GM20000 (cell line): ENCODE data around the gene DIRAS3.

Source experiments
- DNase-seq: peaks from one replicate; pipeline ENCODE4 v3.0.0; 2012; ENCODE audit warnings: low spot score
- TF ChIP-seq, protein P1 (sequence below): IDR thresholded peaks from 2 replicates; pipeline ENCODE4 v1.5.1; 2012; ENCODE audit warnings: mild to moderate bottlenecking, control low read depth; ENCODE audit errors: extremely low read depth, missing control alignments

DIRAS3 gene

DNA sequence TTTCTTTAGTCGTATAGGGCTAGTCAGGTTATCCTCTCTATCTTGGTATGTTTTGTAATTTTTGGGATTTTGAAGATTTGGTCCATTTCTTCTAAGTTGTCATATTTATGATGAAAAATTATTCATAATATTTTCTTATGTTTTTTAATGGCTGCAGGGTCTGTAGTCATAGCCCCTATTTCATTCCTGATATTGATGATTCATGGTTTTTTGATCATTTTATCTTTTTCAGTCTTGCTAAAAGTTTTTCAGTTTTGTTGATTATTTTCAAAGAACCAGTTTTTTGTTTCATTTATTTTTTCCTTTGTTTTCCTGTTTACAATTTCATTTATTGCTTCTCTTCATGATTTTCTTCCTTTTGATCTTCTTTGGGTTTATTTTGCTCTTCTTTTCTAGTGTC is 50.2 kb downstream of the DIRAS3 start:
- no peak for DNase-seq
- TF ChIP-seq, protein P1, sequence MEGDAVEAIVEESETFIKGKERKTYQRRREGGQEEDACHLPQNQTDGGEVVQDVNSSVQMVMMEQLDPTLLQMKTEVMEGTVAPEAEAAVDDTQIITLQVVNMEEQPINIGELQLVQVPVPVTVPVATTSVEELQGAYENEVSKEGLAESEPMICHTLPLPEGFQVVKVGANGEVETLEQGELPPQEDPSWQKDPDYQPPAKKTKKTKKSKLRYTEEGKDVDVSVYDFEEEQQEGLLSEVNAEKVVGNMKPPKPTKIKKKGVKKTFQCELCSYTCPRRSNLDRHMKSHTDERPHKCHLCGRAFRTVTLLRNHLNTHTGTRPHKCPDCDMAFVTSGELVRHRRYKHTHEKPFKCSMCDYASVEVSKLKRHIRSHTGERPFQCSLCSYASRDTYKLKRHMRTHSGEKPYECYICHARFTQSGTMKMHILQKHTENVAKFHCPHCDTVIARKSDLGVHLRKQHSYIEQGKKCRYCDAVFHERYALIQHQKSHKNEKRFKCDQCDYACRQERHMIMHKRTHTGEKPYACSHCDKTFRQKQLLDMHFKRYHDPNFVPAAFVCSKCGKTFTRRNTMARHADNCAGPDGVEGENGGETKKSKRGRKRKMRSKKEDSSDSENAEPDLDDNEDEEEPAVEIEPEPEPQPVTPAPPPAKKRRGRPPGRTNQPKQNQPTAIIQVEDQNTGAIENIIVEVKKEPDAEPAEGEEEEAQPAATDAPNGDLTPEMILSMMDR, result no peak

DNA sequence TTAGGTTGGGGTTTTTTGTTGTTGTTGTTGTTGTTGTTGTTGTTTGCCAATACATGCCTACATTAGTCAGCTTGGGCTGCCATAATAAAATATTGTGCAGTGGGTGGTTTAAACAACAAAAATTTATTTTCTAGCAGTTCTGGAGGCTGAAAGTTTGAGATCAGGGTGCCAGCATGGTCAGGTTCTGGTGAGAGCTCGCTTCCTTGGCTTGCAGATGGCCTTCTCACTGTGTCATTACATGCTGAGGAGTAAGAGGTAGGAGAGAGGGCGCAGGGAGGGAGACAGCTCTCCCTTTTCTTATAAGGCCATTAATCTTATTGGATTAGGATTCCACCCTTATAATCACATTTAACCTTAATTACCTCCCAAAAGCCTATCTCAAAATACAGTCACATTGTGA is 52.7 kb downstream of the DIRAS3 start:
- TF ChIP-seq, protein P1, result no peak
- DNase-seq, result no peak
